AG09309 (cell line): ENCODE measurements around the gene HOXD9.
A peak's percentile ranks its signal among the peaks of the same experiment; 100 is the strongest.

Source experiments
- DNase-seq: peaks from one replicate; pipeline ENCODE4 v3.0.0-alpha.2; 2010; ENCODE audit warnings: low read depth
- H3K4me3 ChIP-seq: 2 replicates; pipeline ENCODE4 v1.5.1; 2011; ENCODE audit warnings: mild to moderate bottlenecking, low read depth, low read length, moderate library complexity; ENCODE audit not compliant: control insufficient read depth
- CTCF ChIP-seq: IDR thresholded peaks from 2 replicates; pipeline ENCODE4 v1.5.1; 2011; ENCODE audit warnings: mild to moderate bottlenecking, low read depth, low read length, inconsistent platforms; ENCODE audit not compliant: insufficient read depth, control insufficient read depth; ENCODE audit errors: missing control alignments

HOXD9 gene

GRCh38 chr2:176123411-176124109 is 1.0 kb downstream of the HOXD9 start:
- DNase-seq, result no peak
- no peak overlapping the region for H3K4me3 ChIP-seq
- TF ChIP-seq CTCF, result no peak

- no peak for TF ChIP-seq CTCF
- DNase-seq, result no peak
- H3K4me3 ChIP-seq, result no peak overlapping the region
These were observed 1.8 kb downstream of the HOXD9 start for GRCh38 chr2:176124110-176124946.

- no peak for DNase-seq
- no peak overlapping the region for H3K4me3 ChIP-seq
- TF ChIP-seq CTCF, result no peak
These were observed 2.6 kb downstream of the HOXD9 start for GRCh38 chr2:176124947-176125771.

- no peak overlapping the region for H3K4me3 ChIP-seq
- DNase-seq, result no peak
- no peak for TF ChIP-seq CTCF
These were observed 3.2 kb downstream of the HOXD9 start for GRCh38 chr2:176125772-176126054.

- peak; percentile 73 for TF ChIP-seq CTCF
- no peak overlapping the region; the same call in 1 of the 2 replicates for H3K4me3 ChIP-seq
- no peak for DNase-seq
These were observed 4.6 kb downstream of the HOXD9 start for GRCh38 chr2:176126929-176127773.

GRCh38 chr2:176127774-176128072 is 5.2 kb downstream of the HOXD9 start:
- no peak for TF ChIP-seq CTCF

More at GRCh38 chr2:176127774-176128072, 5.2 kb downstream of the HOXD9 start:
- no peak for DNase-seq
- no peak overlapping the region for H3K4me3 ChIP-seq
